Keratinocyte (primary cell): ENCODE data around the gene EIF3A. TPM values are rescaled to one million over a fixed set of nuclear protein-coding genes. Genes with fewer than 3 reads are reported as not detected.
A peak's percentile ranks its signal among the peaks of the same experiment; 100 is the strongest.

ENCODE experiments used
- DNase-seq: peaks from one replicate; pipeline ENCODE4 v3.0.0-alpha.2; 2011; ENCODE audit warnings: low read depth, missing footprints, low spot score
- FAIRE-seq: peaks from 2 replicates; lab custom pipeline; 2011; peaks lifted over from hg19 to GRCh38; lab: Jason Lieb, UNC
- H2AFZ ChIP-seq: 2 replicates; pipeline ENCODE4 v1.6.0; 2012; ENCODE audit warnings: low read length, control low read depth, inconsistent platforms; ENCODE audit not compliant: control insufficient read depth
- H3K27ac ChIP-seq: 2 replicates; pipeline ENCODE4 v1.5.1; 2011; ENCODE audit warnings: low read length; ENCODE audit not compliant: control insufficient read depth, insufficient read depth
- H3K27me3 ChIP-seq: 3 replicates; pipeline ENCODE4 v1.6.0; 2011; ENCODE audit warnings: low read length; ENCODE audit not compliant: control insufficient read depth, insufficient read depth; ENCODE audit errors: extremely low read depth
- H3K36me3 ChIP-seq, 2 experiments: 2 replicates in 1 of 2; 3 replicates in 1 of 2; pipeline ENCODE4 v1.5.1; 2011; ENCODE audit warnings: low read length in 2 of 2, mild to moderate bottlenecking in 1 of 2; ENCODE audit not compliant: control insufficient read depth in 2 of 2, insufficient read depth in 2 of 2; ENCODE audit errors: extremely low read depth in 1 of 2
- H3K4me1 ChIP-seq: 3 replicates; pipeline ENCODE4 v1.5.1; 2011; ENCODE audit warnings: low read length; ENCODE audit not compliant: control insufficient read depth, insufficient read depth; ENCODE audit errors: extremely low read depth
- H3K4me2 ChIP-seq: 3 replicates; pipeline ENCODE4 v1.6.0; 2011; ENCODE audit warnings: low read depth, low read length; ENCODE audit not compliant: control insufficient read depth, insufficient read depth; ENCODE audit errors: extremely low read depth
- H3K4me3 ChIP-seq, 3 experiments: fragments of 200-600 bp in 1 of 3; sonication (generic) in 1 of 3; 2 replicates in 2 of 3; 3 replicates in 1 of 3; pipeline ENCODE4 v1.5.1; 2011 to 2016; ENCODE audit warnings: low read length in 3 of 3, mild to moderate bottlenecking in 3 of 3, control low read depth in 2 of 3, inconsistent platforms in 1 of 3, low read depth in 1 of 3, mixed read lengths in 1 of 3, mixed run types in 1 of 3, moderate library complexity in 1 of 3; ENCODE audit not compliant: control insufficient read depth in 2 of 3, insufficient read depth in 2 of 3; ENCODE audit errors: extremely low read depth in 1 of 3
- H3K79me2 ChIP-seq: 2 replicates; pipeline ENCODE4 v1.6.0; 2012; ENCODE audit warnings: low read length; ENCODE audit not compliant: control insufficient read depth, insufficient read depth
- H3K9ac ChIP-seq: 3 replicates; pipeline ENCODE4 v1.6.0; 2011; ENCODE audit warnings: low read length; ENCODE audit not compliant: control insufficient read depth, insufficient read depth; ENCODE audit errors: extremely low read depth
- H3K9me1 ChIP-seq: 3 replicates; pipeline ENCODE4 v1.6.0; 2011; ENCODE audit warnings: low read length; ENCODE audit not compliant: control insufficient read depth, insufficient read depth; ENCODE audit errors: extremely low read depth
- H3K9me3 ChIP-seq: 2 replicates; pipeline ENCODE4 v1.5.1; 2012; ENCODE audit warnings: low read depth, low read length; ENCODE audit not compliant: control insufficient read depth
- H4K20me1 ChIP-seq: 3 replicates; pipeline ENCODE4 v1.6.0; 2011; ENCODE audit warnings: low read length; ENCODE audit not compliant: control insufficient read depth, insufficient read depth; ENCODE audit errors: extremely low read depth
- CTCF ChIP-seq, 3 experiments: IDR thresholded peaks in 1 of 3; conservative IDR thresholded peaks in 1 of 3; optimal IDR thresholded peaks in 1 of 3; 2 replicates in 2 of 3; 3 replicates in 1 of 3; pipeline versions ENCODE3 to v1.5.1; 2011; ENCODE audit warnings: low read length in 3 of 3, mild to moderate bottlenecking in 3 of 3, moderate library complexity in 2 of 3, control low read depth in 1 of 3, inconsistent platforms in 1 of 3; ENCODE audit not compliant: insufficient read depth in 2 of 3; ENCODE audit errors: extremely low read depth in 1 of 3
- EZH2 ChIP-seq: IDR thresholded peaks from one replicate; pipeline ENCODE4 v1.6.1; 2012; ENCODE audit warnings: inconsistent platforms, mild to moderate bottlenecking, low read length, moderate library complexity
- dilution Hi-C: fragments of 300-500 bp; cut with MboI; formaldehyde crosslinking; loops from one replicate; pipeline ENCODE4 v1.7.0; 2020; ENCODE audit warnings: low sequenced_read_pairs; ENCODE audit not compliant: extremely low pct_ligation_motif_present
- polyA plus RNA-seq, 5 experiments: library from polyadenylated mRNA; depleted of rRNA in 3 of 5; stranded (reverse) in 3 of 5; stranded (forward) in 1 of 5; unstranded in 1 of 5; fragments of >200 nt; gene quantifications; 1 replicate in 1 of 5; 2 replicates in 3 of 5; 3 replicates in 1 of 5; pipeline versions ENCODE4 v1.2.1 to v1.2.3, GENCODE V29; 2011 to 2012; ENCODE audit warnings: missing spikeins in 2 of 5, low read depth in 1 of 5, low replicate concordance in 1 of 5

EIF3A gene
- polyA plus RNA-seq, 1 donor (not counting 4 experiments of a cell fraction or from before 2014, with no cell fraction given): 84.4 TPM

DNA sequence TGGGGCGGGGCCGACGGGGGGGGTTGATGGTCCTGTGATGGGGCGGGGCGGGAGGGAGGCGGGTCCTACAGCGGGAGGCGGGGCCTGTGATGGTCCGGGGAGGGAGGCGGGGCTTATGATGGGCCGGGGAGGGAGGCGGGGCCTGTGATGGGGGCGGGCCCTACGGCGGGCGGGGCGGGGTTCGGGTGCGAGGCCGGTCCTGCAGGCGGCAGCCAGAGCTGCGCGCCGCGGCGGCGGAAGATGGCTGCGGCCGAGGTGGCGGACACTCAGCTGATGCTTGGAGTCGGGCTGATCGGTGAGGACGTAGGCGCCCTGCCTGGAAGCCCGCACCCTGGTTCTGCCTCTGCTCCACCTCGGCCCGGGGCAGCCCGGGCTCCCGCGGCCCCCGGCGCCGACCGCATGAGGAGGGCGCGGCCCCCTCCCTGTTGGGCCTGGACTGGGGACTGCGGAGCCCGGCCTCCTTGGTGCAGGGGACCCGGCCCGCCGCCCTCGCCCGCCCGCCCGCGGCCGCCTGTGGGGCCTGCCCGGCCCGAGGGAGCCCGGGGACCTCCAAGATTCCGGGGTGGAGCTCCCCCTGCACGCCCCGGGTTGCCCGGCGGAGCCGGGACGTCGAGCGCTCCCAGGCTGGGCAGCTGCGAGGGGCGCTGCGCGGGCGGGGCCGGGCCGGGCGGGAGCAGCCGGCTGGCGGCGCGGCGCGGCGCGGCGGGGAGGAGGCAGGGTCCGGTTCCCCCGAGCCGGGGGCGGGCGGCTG is 23.5 kb upstream of the EIF3A start, which contains the start of gene DENND10:
TSS of gene DENND10 (plus strand) at position 211 of the 751 bp plus-strand sequence. CDS start at position 241, 30 bp downstream.
- Histone ChIP-seq H3K27me3 (no peaks in the 10 kb centered on the region), H3K79me2 (peaks cover 19% of the 10 kb centered on the region), H3K9ac (peak within 1 kb of the TSS; percentile 86), H3K36me3 (peaks cover 0 to 2% of the 10 kb centered on the region in 2 experiments), H3K4me3 (peak within 1 kb of the TSS; percentile 77 to 88 (median 87)), H4K20me1 (no peaks in the 10 kb centered on the region), H3K9me3 (no peaks in the 10 kb centered on the region), H3K27ac (peak within 1 kb of the TSS; percentile 63), H3K9me1 (no peaks in the 10 kb centered on the region), H2AFZ (peak within 1 kb of the TSS; percentile 70), H3K4me2 (peak within 1 kb of the TSS; percentile 97), H3K4me1 (peaks cover 30% of the 10 kb centered on the region)
- TF ChIP-seq CTCF (optimal IDR thresholded peaks at IDR 0.05 in 1 of 3, IDR thresholded peaks at IDR 0.05 in 1 of 3, conservative IDR thresholded peaks at IDR 0.05 in 1 of 3; ENCODE audit: extremely low read depth in 1 of 3, insufficient read depth in 2 of 3, low read length in 3 of 3): no peak
- no peak for TF ChIP-seq EZH2
- dilution Hi-C loops: no loop called here
- DNase-seq: no peak
- FAIRE-seq: no peak

DNA sequence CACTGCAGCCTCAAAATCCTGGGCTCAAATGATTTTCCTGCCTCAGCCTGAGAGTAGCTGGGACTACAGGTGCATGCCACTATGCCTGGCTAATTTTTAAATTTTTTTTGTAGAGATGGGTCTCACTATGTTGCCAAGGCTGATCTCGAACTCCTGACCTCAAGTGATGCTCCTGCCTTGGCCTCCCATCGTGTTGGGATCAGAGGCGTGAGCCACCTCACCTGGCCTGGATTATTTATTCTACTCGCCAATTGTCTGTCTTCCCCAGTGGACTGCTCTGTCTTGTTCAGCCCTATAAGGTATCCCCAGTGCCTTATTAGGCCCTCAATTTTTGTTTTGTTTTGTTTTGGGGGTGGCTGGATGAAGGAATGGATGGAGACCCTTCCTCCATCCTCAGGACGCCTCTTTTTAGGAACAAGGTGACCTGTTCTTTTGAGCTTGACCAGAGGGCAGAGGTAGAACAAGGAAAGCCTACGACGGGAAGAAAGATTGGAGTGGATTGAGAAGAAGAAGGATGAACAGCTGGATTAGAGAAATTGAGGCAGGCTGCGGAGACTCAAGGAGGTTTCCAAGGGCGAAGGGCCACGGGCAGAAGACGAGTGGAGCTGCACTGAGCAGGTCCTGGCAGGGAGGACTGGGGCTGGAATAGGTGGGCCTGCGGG is 22.8 kb upstream of the EIF3A start:
- peak overlapping the region; percentile 60 for H3K4me2 ChIP-seq
- peaks cover 0 to 2% of the 10 kb centered on the region in 2 experiments for H3K36me3 ChIP-seq
- H2AFZ ChIP-seq: peak overlapping the region; percentile 70
- DNase-seq (no peak), FAIRE-seq (no peak)
- H3K9ac ChIP-seq: no peak overlapping the region
- dilution Hi-C loops: no loop called here
- H3K27me3 ChIP-seq: no peaks in the 10 kb centered on the region
- no peaks in the 10 kb centered on the region for H4K20me1 ChIP-seq
- TF ChIP-seq CTCF (optimal IDR thresholded peaks at IDR 0.05 in 1 of 3, IDR thresholded peaks at IDR 0.05 in 1 of 3, conservative IDR thresholded peaks at IDR 0.05 in 1 of 3; ENCODE audit: extremely low read depth in 1 of 3, insufficient read depth in 2 of 3, low read length in 3 of 3) (no peak), EZH2 (no peak)
- H3K4me1 ChIP-seq: peaks cover 30% of the 10 kb centered on the region
- peaks cover 19% of the 10 kb centered on the region for H3K79me2 ChIP-seq
- no peaks in the 10 kb centered on the region for H3K9me3 ChIP-seq
- no peak overlapping the region for H3K27ac ChIP-seq
- H3K9me1 ChIP-seq: no peaks in the 10 kb centered on the region
- H3K4me3 ChIP-seq: no peak overlapping the region
